Esophagus (tissue), 2 donors: ENCODE data around the gene SPATA31A7. TPM values are rescaled to one million over a fixed set of nuclear protein-coding genes. Genes with fewer than 3 reads are reported as not detected.
"Not testable (repeated sequence)": the region's sequence is repeated elsewhere in the genome, so short reads cannot be mapped to it uniquely, and the experiment has no call there.

Experiments used
- H3K27ac ChIP-seq, 2 donors: one replicate each; pipeline ENCODE4 v1.5.1; 2013; ENCODE audit warnings: low read depth in 2 of 2, mild to moderate bottlenecking in 2 of 2, inconsistent platforms in 1 of 2, low read length in 1 of 2, moderate library complexity in 1 of 2
- H3K27me3 ChIP-seq, 2 donors: one replicate each; pipeline ENCODE4 v1.6.1; 2013; ENCODE audit warnings: low read length in 2 of 2, control low read depth in 1 of 2, mild to moderate bottlenecking in 1 of 2; ENCODE audit not compliant: insufficient read depth in 2 of 2, control insufficient read depth in 1 of 2
- H3K36me3 ChIP-seq, 2 donors: one replicate each; pipeline ENCODE4 v1.6.1; 2013; ENCODE audit warnings: low read length in 1 of 2; ENCODE audit not compliant: control insufficient read depth in 2 of 2, insufficient read depth in 2 of 2
- H3K4me1 ChIP-seq, 2 donors: one replicate each; pipeline ENCODE4 v1.6.1; 2013; ENCODE audit warnings: low read length in 1 of 2; ENCODE audit not compliant: control insufficient read depth in 2 of 2, insufficient read depth in 2 of 2
- H3K4me3 ChIP-seq, 2 donors: one replicate each; pipeline ENCODE4 v1.5.1; 2013; ENCODE audit warnings: low read length in 2 of 2, mild to moderate bottlenecking in 2 of 2, low read depth in 1 of 2, moderate library complexity in 1 of 2
- H3K9me3 ChIP-seq, 2 donors: one replicate each; pipeline ENCODE4 v1.6.1; 2013; ENCODE audit warnings: mild to moderate bottlenecking in 2 of 2, low read depth in 1 of 2, low read length in 1 of 2, moderate library complexity in 1 of 2; ENCODE audit not compliant: control insufficient read depth in 2 of 2, insufficient read depth in 1 of 2
- WGBS, 2 donors: extraction: QIAGEN DNeasy Blood & Tissue Kit; methylation state at CpG; one replicate each; pipeline ENCODE4 v1.1.7; 2013; 5-methylcytosine and 5-hydroxymethylcytosine counted together
- polyA plus RNA-seq, 2 donors: library from polyadenylated mRNA; stranded (reverse); fragments of 200-250 nt; gene quantifications; one replicate each; pipeline ENCODE4 v1.2.3, GENCODE V29; 2013
- donor health status: healthy with polysubstance abuse.
- donor health status: Bipolar disorder and iron deficiency.

The SPATA31A7 gene
- polyA plus RNA-seq, result not detected

DNA sequence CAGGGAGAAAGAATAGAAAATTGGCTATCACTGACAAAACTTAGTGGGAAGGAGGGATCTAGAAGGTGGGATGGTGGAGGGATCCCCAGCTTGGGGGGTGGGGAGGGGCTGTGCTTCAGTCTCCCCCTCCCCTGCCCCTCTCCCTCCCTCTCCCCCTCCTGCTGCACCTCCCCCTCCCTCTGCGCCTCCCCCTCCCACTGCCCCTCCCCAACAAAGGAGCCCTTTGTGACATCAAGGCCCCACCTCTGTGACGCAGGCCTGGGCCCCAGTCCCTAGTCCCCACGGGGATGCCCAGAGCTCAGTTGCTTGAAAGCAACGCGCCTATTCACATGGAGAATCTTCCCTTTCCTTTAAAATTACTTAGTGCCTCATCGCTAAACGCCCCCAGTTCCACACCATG, at the start of gene SPATA31A7:
SPATA31A7 (plus strand) TSS at position 301 of the 400 bp plus-strand sequence; CDS start at position 330, 29 bp downstream.
- H3K36me3 ChIP-seq, H3K27me3 ChIP-seq: not testable (repeated sequence)
- WGBS, 2 donors, result no CpG with 5 or more reads among the region's 7 CpGs

DNA sequence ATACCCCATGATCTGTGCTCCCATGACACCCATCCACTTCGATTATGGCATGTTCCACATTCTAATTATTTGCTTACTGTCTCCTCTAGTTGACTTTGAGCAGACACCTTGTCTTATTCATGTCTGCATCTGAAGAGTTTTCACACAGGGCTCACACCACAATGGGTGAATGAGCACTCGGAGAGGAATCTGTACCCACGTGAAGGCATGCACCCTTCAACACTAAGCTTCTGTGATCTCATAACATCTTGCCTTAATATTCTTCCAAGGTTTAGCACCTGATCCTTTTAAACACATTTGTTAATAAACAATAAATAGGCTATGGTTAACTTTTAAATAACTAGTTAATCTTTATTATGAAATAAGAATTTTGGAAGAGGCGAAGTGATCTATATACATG, 36.6 kb downstream of the SPATA31A7 start:
- H3K27ac ChIP-seq, H3K9me3 ChIP-seq, H3K36me3 ChIP-seq, H3K4me1 ChIP-seq, H3K4me3 ChIP-seq, H3K27me3 ChIP-seq: not testable (repeated sequence)
- WGBS, 2 donors, result 86 to 89% methylated on average over 1 to 3 of the region's 4 CpGs

More for the DNA sequence above, at the start of gene SPATA31A7:
- H3K9me3 ChIP-seq, H3K27ac ChIP-seq, H3K4me1 ChIP-seq, H3K4me3 ChIP-seq: not testable (repeated sequence)
